ENCODE data around the gene INAVA.

DNA sequence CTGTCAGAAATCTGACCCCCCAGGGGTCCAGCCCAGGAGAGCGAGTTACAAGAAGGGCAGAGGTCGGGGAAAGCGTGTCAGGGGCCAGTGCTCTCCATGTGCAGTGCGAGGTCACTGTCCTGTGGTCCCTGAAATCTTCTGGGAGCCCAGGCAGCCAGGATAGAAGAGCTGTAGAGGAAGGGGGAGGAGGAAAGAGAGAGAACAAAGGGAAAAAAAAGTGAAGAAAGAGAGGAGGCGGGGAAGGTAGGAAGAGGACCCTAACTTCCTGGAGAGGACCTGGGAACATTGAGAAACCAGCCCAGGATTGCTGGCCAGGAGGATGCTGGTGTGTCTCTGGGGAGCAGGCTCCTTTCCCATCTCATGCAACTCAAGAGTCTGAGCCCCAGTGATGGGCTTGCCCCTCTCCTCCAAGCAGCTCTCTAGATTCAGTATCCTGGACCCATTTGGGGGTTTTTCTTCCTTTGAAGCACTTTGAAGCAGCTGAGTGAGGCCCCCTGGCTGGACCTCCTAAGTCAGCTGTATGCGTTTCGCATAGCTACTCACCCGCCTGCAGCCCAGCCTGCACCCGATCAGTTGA, 6.8 kb upstream of the INAVA start:
- TF ChIP-seq, protein P1, sequence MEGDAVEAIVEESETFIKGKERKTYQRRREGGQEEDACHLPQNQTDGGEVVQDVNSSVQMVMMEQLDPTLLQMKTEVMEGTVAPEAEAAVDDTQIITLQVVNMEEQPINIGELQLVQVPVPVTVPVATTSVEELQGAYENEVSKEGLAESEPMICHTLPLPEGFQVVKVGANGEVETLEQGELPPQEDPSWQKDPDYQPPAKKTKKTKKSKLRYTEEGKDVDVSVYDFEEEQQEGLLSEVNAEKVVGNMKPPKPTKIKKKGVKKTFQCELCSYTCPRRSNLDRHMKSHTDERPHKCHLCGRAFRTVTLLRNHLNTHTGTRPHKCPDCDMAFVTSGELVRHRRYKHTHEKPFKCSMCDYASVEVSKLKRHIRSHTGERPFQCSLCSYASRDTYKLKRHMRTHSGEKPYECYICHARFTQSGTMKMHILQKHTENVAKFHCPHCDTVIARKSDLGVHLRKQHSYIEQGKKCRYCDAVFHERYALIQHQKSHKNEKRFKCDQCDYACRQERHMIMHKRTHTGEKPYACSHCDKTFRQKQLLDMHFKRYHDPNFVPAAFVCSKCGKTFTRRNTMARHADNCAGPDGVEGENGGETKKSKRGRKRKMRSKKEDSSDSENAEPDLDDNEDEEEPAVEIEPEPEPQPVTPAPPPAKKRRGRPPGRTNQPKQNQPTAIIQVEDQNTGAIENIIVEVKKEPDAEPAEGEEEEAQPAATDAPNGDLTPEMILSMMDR (IDR thresholded peaks at IDR 0.05; ENCODE audit: poor library complexity), result no peak
- TF ChIP-seq EZH2 (IDR thresholded peaks at IDR 0.05; ENCODE audit: borderline replicate concordance), result no peak
- TF ChIP-seq EZH2phosphoT487 (IDR thresholded peaks at IDR 0.05; ENCODE audit: low read depth, severe bottlenecking, unreplicated experiment), result no peak
